GM23248 (cell line): ENCODE measurements around the gene SMTNL1.

Source experiments
- EZH2 ChIP-seq: fragments of 200-600 bp; sonication (generic); IDR thresholded peaks from 2 replicates; pipeline ENCODE4 v1.6.1; 2018; ENCODE audit warnings: antibody characterized with exemption, mild to moderate bottlenecking; ENCODE audit not compliant: insufficient read depth, poor library complexity, severe bottlenecking
- EZH2phosphoT487 ChIP-seq: fragments of 200-600 bp; sonication (generic); IDR thresholded peaks from 2 replicates; pipeline ENCODE4 v1.6.1; 2018; ENCODE audit warnings: antibody characterized with exemption, moderate library complexity, mild to moderate bottlenecking, low read depth; ENCODE audit not compliant: insufficient read depth

DNA sequence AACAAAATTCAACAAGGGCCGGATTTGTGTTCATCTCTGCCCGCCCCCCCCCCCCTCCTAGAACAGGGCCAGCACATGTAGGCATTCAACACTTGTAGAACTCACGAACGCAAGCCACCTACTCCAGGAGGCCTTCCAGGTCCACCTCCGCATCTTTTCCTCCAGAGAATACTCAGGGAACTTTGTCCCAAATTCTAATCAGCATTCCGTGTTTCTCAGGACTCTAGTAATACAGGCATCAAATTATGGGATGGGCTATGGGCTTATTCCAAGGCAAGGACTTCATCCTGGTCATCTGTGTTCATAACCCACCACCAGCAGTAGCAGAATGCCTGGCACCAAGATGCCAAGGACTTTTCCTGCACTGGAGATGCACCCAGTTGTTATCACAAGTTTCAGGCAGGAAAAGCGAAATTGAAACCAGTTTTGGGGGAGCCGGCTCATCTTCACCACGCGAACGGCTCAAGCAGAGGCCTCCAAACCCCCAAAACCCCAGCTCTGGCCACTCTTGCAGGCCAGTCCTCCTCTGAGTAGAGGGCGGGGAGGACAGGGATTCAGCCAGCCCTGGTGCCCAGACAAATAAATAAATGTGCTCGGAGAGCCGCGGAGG lies 29.6 kb downstream of the SMTNL1 start:
- no peak for TF ChIP-seq EZH2
- TF ChIP-seq EZH2phosphoT487 = no peak
